Measurements from ENCODE around the gene ARHGAP19. TPM values are rescaled to one million over a fixed set of nuclear protein-coding genes. Genes with fewer than 3 reads are reported as not detected.

Gene ARHGAP19
- total RNA-seq, 2 donors from 2014 or later = 2.6 to 7.3 TPM

GRCh38 chr10:97323501-97323900 is 31.1 kb upstream of the ARHGAP19 start:
- no peaks in the 10 kb centered on the region for H3K27me3 ChIP-seq
- no peaks in the 10 kb centered on the region for H3K9me3 ChIP-seq
- no peak overlapping the region for H3K27ac ChIP-seq
- no peak for TF ChIP-seq CTCF (IDR thresholded peaks at IDR 0.05)
- TF ChIP-seq POLR2A (IDR thresholded peaks at IDR 0.05) = no peak
- H3K4me3 ChIP-seq = no peak overlapping the region
- no peak for ATAC-seq
- intact Hi-C loops (cut with DNase I) = no loop called here
- no peak for DNase-seq
- peaks cover 41% of the 10 kb centered on the region for H3K4me1 ChIP-seq
- 51 to 64% methylated on average over 4 of the region's 4 CpGs for WGBS, 2 donors
- H3K36me3 ChIP-seq (replicated peaks in 1 of 2; ENCODE audit: insufficient read depth in 1 of 2, low read depth in 2 of 2) = no peaks in the 10 kb centered on the region

- peak overlapping the region in 1 of 4 donors; percentile 98 for H3K27ac ChIP-seq
- no peaks in the 10 kb centered on the region for H3K9me3 ChIP-seq
- H3K36me3 ChIP-seq (replicated peaks in 1 of 2; ENCODE audit: insufficient read depth in 1 of 2, low read depth in 2 of 2) = no peaks in the 10 kb centered on the region
- no peak for TF ChIP-seq POLR2A (IDR thresholded peaks at IDR 0.05)
- no peak for ATAC-seq
- 64 to 70% methylated on average over 3 of the region's 3 CpGs for WGBS, 2 donors
- intact Hi-C loops (cut with DNase I) = no loop called here
- DNase-seq = no peak
- H3K27me3 ChIP-seq = no peaks in the 10 kb centered on the region
- H3K4me1 ChIP-seq = peaks cover 29% of the 10 kb centered on the region
- H3K4me3 ChIP-seq = no peak overlapping the region
Measured at GRCh38 chr10:97321804-97322190, 29.4 kb upstream of the ARHGAP19 start.

GRCh38 chr10:97321032-97321803 is 28.8 kb upstream of the ARHGAP19 start:
- H3K27me3 ChIP-seq = no peaks in the 10 kb centered on the region
- intact Hi-C loops (cut with DNase I) = no loop called here
- no peaks in the 10 kb centered on the region for H3K36me3 ChIP-seq (replicated peaks in 1 of 2; ENCODE audit: insufficient read depth in 1 of 2, low read depth in 2 of 2)
- H3K4me3 ChIP-seq = peak overlapping the region in 1 of 2 donors; percentile 3
- peaks cover 29% of the 10 kb centered on the region for H3K4me1 ChIP-seq
- TF ChIP-seq POLR2A (IDR thresholded peaks at IDR 0.05) (peak in 2 of 3 donors; percentile 7 to 36), CTCF (IDR thresholded peaks at IDR 0.05) (no peak)
- DNase-seq = peak; percentile 35 to 70 (median 48)
- 10 to 48% methylated on average over 8 to 38 of the region's 38 CpGs for WGBS, 2 donors
- no peaks in the 10 kb centered on the region for H3K9me3 ChIP-seq
- peak overlapping the region; percentile 97 to 99 (median 98) for H3K27ac ChIP-seq
- ATAC-seq = no peak

GRCh38 chr10:97320480-97321031 is 28.1 kb upstream of the ARHGAP19 start:
- no peak for ATAC-seq
- Histone ChIP-seq H3K4me3 (peak overlapping the region; percentile 3 to 21), H3K36me3 (replicated peaks in 1 of 2; ENCODE audit: insufficient read depth in 1 of 2, low read depth in 2 of 2) (no peaks in the 10 kb centered on the region), H3K27me3 (no peaks in the 10 kb centered on the region), H3K4me1 (peaks cover 29% of the 10 kb centered on the region), H3K27ac (peak overlapping the region; percentile 97 to 99 (median 98)), H3K9me3 (no peaks in the 10 kb centered on the region)
- intact Hi-C loops (cut with DNase I) = no loop called here
- peak in 3 of 4 donors; percentile 34 to 45 (median 39) for DNase-seq
- 5% methylated on average over 23 to 24 of the region's 24 CpGs for WGBS, 2 donors
- no peak for TF ChIP-seq CTCF (IDR thresholded peaks at IDR 0.05)
- no peak for TF ChIP-seq POLR2A (IDR thresholded peaks at IDR 0.05)

GRCh38 chr10:97319671-97320479 is 27.4 kb upstream of the ARHGAP19 start:
- 0% methylated on average over 7 to 82 of the region's 83 CpGs for WGBS, 2 donors
- peaks cover 29% of the 10 kb centered on the region for H3K4me1 ChIP-seq
- no peaks in the 10 kb centered on the region for H3K36me3 ChIP-seq (replicated peaks in 1 of 2; ENCODE audit: insufficient read depth in 1 of 2, low read depth in 2 of 2)
- no peaks in the 10 kb centered on the region for H3K27me3 ChIP-seq
- peak overlapping the region; percentile 97 to 99 (median 98) for H3K27ac ChIP-seq
- H3K9me3 ChIP-seq = no peaks in the 10 kb centered on the region
- DNase-seq (peak; percentile 61 to 75 (median 74)), ATAC-seq (peak; percentile 44)
- TF ChIP-seq CTCF (IDR thresholded peaks at IDR 0.05) (peak in 3 of 7 experiments; percentile 20 to 23 (median 22)), POLR2A (IDR thresholded peaks at IDR 0.05) (peak; percentile 29 to 66 (median 62))
- H3K4me3 ChIP-seq = peak overlapping the region in 1 of 2 donors; percentile 21
- intact Hi-C loops (cut with DNase I) = no loop called here
